H9 (cell line): ENCODE measurements around the gene TECPR2. TPM values are rescaled to one million over a fixed set of nuclear protein-coding genes. Genes with fewer than 3 reads are reported as not detected.

Experiments used
- DNase-seq: peaks from one replicate; pipeline ENCODE4 v3.0.0-alpha.2; 2017
- H2AFZ ChIP-seq: one replicate; pipeline ENCODE4 v1.6.1; 2013; ENCODE audit warnings: mild to moderate bottlenecking, low read length, control low read depth, moderate library complexity
- H2AK5ac ChIP-seq: 2 replicates; pipeline ENCODE4 v1.6.1; 2013; ENCODE audit warnings: low read length, control low read depth, mixed read lengths; ENCODE audit not compliant: insufficient read length
- H2BK120ac ChIP-seq: one replicate; pipeline ENCODE4 v1.6.1; 2013; ENCODE audit warnings: low read depth, mild to moderate bottlenecking, low read length, control low read depth, inconsistent platforms; ENCODE audit not compliant: poor library complexity, severe bottlenecking
- H2BK12ac ChIP-seq: 2 replicates; pipeline ENCODE4 v1.6.1; 2013; ENCODE audit warnings: low read length, control low read depth, mixed read lengths, low read depth; ENCODE audit not compliant: insufficient read length
- H2BK15ac ChIP-seq: 2 replicates; pipeline ENCODE4 v1.6.1; 2013; ENCODE audit warnings: low read depth, low read length, control low read depth
- H2BK20ac ChIP-seq: one replicate; pipeline ENCODE4 v1.6.1; 2013; ENCODE audit warnings: low read depth, mild to moderate bottlenecking, low read length, control low read depth, inconsistent platforms; ENCODE audit not compliant: poor library complexity, severe bottlenecking
- H2BK5ac ChIP-seq: 2 replicates; pipeline ENCODE4 v1.6.1; 2013; ENCODE audit warnings: low read length, control low read depth, mixed read lengths; ENCODE audit not compliant: insufficient read length
- H3K14ac ChIP-seq: 2 replicates; pipeline ENCODE4 v1.6.1; 2013; ENCODE audit warnings: low read length, control low read depth; ENCODE audit not compliant: insufficient read depth
- H3K18ac ChIP-seq: 2 replicates; pipeline ENCODE4 v1.6.1; 2013; ENCODE audit warnings: low read depth, mild to moderate bottlenecking, mixed read lengths, low read length, control low read depth; ENCODE audit not compliant: insufficient read length
- H3K23ac ChIP-seq: 2 replicates; pipeline ENCODE4 v1.6.1; 2013; ENCODE audit warnings: low read length, control low read depth, mixed read lengths, low read depth; ENCODE audit not compliant: insufficient read length
- H3K23me2 ChIP-seq: 2 replicates; pipeline ENCODE4 v1.6.1; 2013; ENCODE audit warnings: low read depth, mild to moderate bottlenecking, mixed read lengths, low read length, control low read depth; ENCODE audit not compliant: insufficient read length, poor library complexity, severe bottlenecking
- H3K27ac ChIP-seq: 2 replicates; pipeline ENCODE4 v1.5.1; 2013; ENCODE audit warnings: low read length, control low read depth, mixed read lengths, low read depth; ENCODE audit not compliant: insufficient read length
- H3K27me3 ChIP-seq: 2 replicates; pipeline ENCODE4 v1.6.1; 2013; ENCODE audit warnings: low read length, control low read depth, inconsistent platforms; ENCODE audit not compliant: insufficient read depth
- H3K4ac ChIP-seq: 2 replicates; pipeline ENCODE4 v1.6.1; 2013; ENCODE audit warnings: low read depth, mild to moderate bottlenecking, control low read depth, inconsistent platforms, low read length, moderate library complexity
- H3K4me1 ChIP-seq: 2 replicates; pipeline ENCODE4 v1.6.1; 2013; ENCODE audit warnings: low read length, control low read depth, inconsistent platforms; ENCODE audit not compliant: insufficient read depth
- H3K4me2 ChIP-seq: 2 replicates; pipeline ENCODE4 v1.6.1; 2013; ENCODE audit warnings: low read length, control low read depth, mixed read lengths; ENCODE audit not compliant: insufficient read length, insufficient read depth
- H3K56ac ChIP-seq: 2 replicates; pipeline ENCODE4 v1.6.1; 2013; ENCODE audit warnings: low read depth, mild to moderate bottlenecking, mixed read lengths, low read length, control low read depth; ENCODE audit not compliant: insufficient read length
- H3K79me1 ChIP-seq: 2 replicates; pipeline ENCODE4 v1.6.1; 2013; ENCODE audit warnings: low read depth, mild to moderate bottlenecking, moderate library complexity, low read length, control low read depth, inconsistent platforms; ENCODE audit not compliant: insufficient read depth, poor library complexity, severe bottlenecking
- H3K79me2 ChIP-seq: 2 replicates; pipeline ENCODE4 v1.6.1; 2013; ENCODE audit warnings: low read length, control low read depth, inconsistent platforms; ENCODE audit not compliant: insufficient read depth
- H3K9ac ChIP-seq: 2 replicates; pipeline ENCODE4 v1.6.1; 2013; ENCODE audit warnings: low read length, control low read depth, mixed read lengths; ENCODE audit not compliant: insufficient read length; ENCODE audit errors: extremely low read depth
- H3K9me3 ChIP-seq: one replicate; pipeline ENCODE4 v1.6.1; 2013; ENCODE audit warnings: low read depth, low read length, inconsistent platforms; ENCODE audit not compliant: control insufficient read depth
- H3T11ph ChIP-seq: one replicate; pipeline ENCODE4 v1.6.1; 2013; ENCODE audit warnings: mild to moderate bottlenecking, low read length, control low read depth, inconsistent platforms
- H4K20me1 ChIP-seq: one replicate; pipeline ENCODE4 v1.6.1; 2013; ENCODE audit not compliant: control insufficient read depth, insufficient read length, insufficient read depth
- H4K5ac ChIP-seq: 2 replicates; pipeline ENCODE4 v1.6.1; 2013; ENCODE audit warnings: low read depth, mild to moderate bottlenecking, mixed read lengths, low read length, control low read depth; ENCODE audit not compliant: insufficient read length
- H4K8ac ChIP-seq: replicated peaks from 2 replicates; pipeline ENCODE4 v1.6.1; 2013; ENCODE audit warnings: low read length, control low read depth, mixed read lengths, low read depth; ENCODE audit not compliant: insufficient read length
- H4K91ac ChIP-seq: 2 replicates; pipeline ENCODE4 v1.6.1; 2013; ENCODE audit warnings: low read depth, mild to moderate bottlenecking, moderate library complexity, mixed read lengths, low read length, control low read depth; ENCODE audit not compliant: insufficient read length
- H3K27ac Mint-ChIP-seq, 3 experiments: 2 replicates in 2 of 3; 3 replicates in 1 of 3; pipeline ENCODE4 v1.8.0; 2020 to 2021; ENCODE audit warnings: mixed read lengths in 3 of 3, mild to moderate bottlenecking in 1 of 3, moderate library complexity in 1 of 3
- H3K27me3 Mint-ChIP-seq: 2 replicates; pipeline ENCODE4 v1.8.0; 2021; ENCODE audit warnings: low read depth, mild to moderate bottlenecking, moderate library complexity, mixed read lengths
- H3K36me3 Mint-ChIP-seq, 3 experiments: 2 replicates in 2 of 3; 3 replicates in 1 of 3; pipeline ENCODE4 v1.8.0; 2020 to 2021; ENCODE audit warnings: low read depth in 3 of 3, mixed read lengths in 3 of 3; ENCODE audit not compliant: insufficient read depth in 1 of 3
- H3K4me1 Mint-ChIP-seq, 2 experiments: 2 replicates each; pipeline ENCODE4 v1.8.0; 2020; ENCODE audit warnings: mixed read lengths in 2 of 2
- H3K4me3 Mint-ChIP-seq, 2 experiments: 2 replicates in 1 of 2; 3 replicates in 1 of 2; pipeline ENCODE4 v1.8.0; 2020 to 2021; ENCODE audit warnings: mild to moderate bottlenecking in 2 of 2, mixed read lengths in 2 of 2, moderate library complexity in 1 of 2
- H3K9me3 Mint-ChIP-seq, 2 experiments: 2 replicates in 1 of 2; 3 replicates in 1 of 2; pipeline ENCODE4 v1.8.0; 2020; ENCODE audit warnings: mild to moderate bottlenecking in 2 of 2, mixed read lengths in 2 of 2, moderate library complexity in 1 of 2
- WGBS: extraction: QIAGEN DNeasy Blood & Tissue Kit; methylation state at CpG from one replicate; pipeline ENCODE4 v1.1.7; 2013; ENCODE audit warnings: missing lambda C conversion rate, low lambda C conversion rate, mixed read lengths; ENCODE audit not compliant: insufficient read length; ENCODE audit errors: extremely low coverage; 5-methylcytosine and 5-hydroxymethylcytosine counted together
- total RNA-seq: library from RNA; stranded (reverse); gene quantifications from 2 replicates; pipeline ENCODE4 v1.2.1, GENCODE V29; 2021
- TF ChIP-seq, protein P1 (sequence below): fragments of 200-600 bp; sonication (generic); conservative IDR thresholded peaks from 3 replicates; pipeline ENCODE4 v1.8.0; 2021; ENCODE audit warnings: antibody characterized with exemption, mild to moderate bottlenecking

TECPR2 gene
- total RNA-seq, 1 experiment from 2014 or later = 15.4 TPM

DNA sequence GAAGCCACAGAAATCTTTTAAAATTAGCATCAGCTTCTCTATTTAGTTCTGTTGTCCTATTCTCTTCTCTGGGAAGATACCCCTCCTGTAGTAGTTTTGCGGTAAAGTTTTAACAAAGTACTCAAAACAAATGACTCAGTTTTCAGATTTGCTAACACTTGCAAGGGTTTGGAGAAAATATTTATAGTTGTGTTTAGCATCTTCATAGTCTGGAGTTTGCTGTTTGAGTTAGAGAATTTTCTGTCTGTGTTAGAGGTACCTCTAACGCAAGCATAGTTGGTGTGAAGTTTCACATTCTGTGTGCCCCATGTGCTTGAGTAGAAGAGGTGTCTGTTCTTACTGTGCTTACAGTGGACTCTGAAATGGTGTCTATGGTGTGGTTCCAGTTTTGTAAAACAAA, 110.8 kb downstream of the TECPR2 start:
- Mint-ChIP-seq H3K27me3 (no peaks in the 10 kb centered on the region), H3K4me1 (no peaks in the 10 kb centered on the region), H3K27ac (peak overlapping the region in 1 of 3 experiments; percentile 16; a peak in 1 of 7 replicates), H3K9me3 (no peaks in the 10 kb centered on the region), H3K4me3 (no peak overlapping the region), H3K36me3 (peaks cover 0 to 2% (median 0%) of the 10 kb centered on the region in 3 experiments; a peak in 3 of 7 replicates)
- no peak overlapping the region for H2BK5ac ChIP-seq
- no peak overlapping the region for H3K23ac ChIP-seq
- no peak overlapping the region for H2AK5ac ChIP-seq
- H3K18ac ChIP-seq = no peak overlapping the region
- no peaks in the 10 kb centered on the region for H3K4me1 ChIP-seq
- no peak overlapping the region for H2BK120ac ChIP-seq
- H3K23me2 ChIP-seq = no peaks in the 10 kb centered on the region
- H3K9ac ChIP-seq = no peak overlapping the region
- no peaks in the 10 kb centered on the region for H3K27me3 ChIP-seq
- H4K20me1 ChIP-seq = no peaks in the 10 kb centered on the region
- DNase-seq = no peak
- no peak overlapping the region for H2BK20ac ChIP-seq
- no peak overlapping the region for H3K14ac ChIP-seq
- TF ChIP-seq, protein P1, sequence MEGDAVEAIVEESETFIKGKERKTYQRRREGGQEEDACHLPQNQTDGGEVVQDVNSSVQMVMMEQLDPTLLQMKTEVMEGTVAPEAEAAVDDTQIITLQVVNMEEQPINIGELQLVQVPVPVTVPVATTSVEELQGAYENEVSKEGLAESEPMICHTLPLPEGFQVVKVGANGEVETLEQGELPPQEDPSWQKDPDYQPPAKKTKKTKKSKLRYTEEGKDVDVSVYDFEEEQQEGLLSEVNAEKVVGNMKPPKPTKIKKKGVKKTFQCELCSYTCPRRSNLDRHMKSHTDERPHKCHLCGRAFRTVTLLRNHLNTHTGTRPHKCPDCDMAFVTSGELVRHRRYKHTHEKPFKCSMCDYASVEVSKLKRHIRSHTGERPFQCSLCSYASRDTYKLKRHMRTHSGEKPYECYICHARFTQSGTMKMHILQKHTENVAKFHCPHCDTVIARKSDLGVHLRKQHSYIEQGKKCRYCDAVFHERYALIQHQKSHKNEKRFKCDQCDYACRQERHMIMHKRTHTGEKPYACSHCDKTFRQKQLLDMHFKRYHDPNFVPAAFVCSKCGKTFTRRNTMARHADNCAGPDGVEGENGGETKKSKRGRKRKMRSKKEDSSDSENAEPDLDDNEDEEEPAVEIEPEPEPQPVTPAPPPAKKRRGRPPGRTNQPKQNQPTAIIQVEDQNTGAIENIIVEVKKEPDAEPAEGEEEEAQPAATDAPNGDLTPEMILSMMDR = no peak
- no peaks in the 10 kb centered on the region for H3K79me2 ChIP-seq
- no CpG with 5 or more reads among the region's 2 CpGs for WGBS
- no peak overlapping the region for H4K5ac ChIP-seq
- H3K4me2 ChIP-seq = no peak overlapping the region
- no peak overlapping the region for H3K56ac ChIP-seq
- H3K4ac ChIP-seq = no peak overlapping the region
- no peak overlapping the region for H2BK15ac ChIP-seq
- H4K91ac ChIP-seq = no peak overlapping the region
- no peaks in the 10 kb centered on the region for H3K9me3 ChIP-seq
- H3K79me1 ChIP-seq = no peaks in the 10 kb centered on the region
- H2AFZ ChIP-seq = no peak overlapping the region
- H4K8ac ChIP-seq = no peak overlapping the region
- H2BK12ac ChIP-seq = no peak overlapping the region
- no peak overlapping the region for H3T11ph ChIP-seq
- H3K27ac ChIP-seq = no peak overlapping the region
